ENCODE data around the gene MAPK8.
"Not testable (repeated sequence)": the region's sequence is repeated elsewhere in the genome, so short reads cannot be mapped to it uniquely, and the experiment has no call there.

Gene MAPK8

GRCh38 chr10:48306265-48306869 lies at the start of gene MAPK8:
TSS of gene MAPK8 (plus strand) at chr10:48306677. CDS start at chr10:48401661, 94,984 bp downstream.
- peak; percentile 72 to 84 for DNase-seq (ENCODE audit: extremely low read depth in 1 of 2, low read depth in 1 of 2)

GRCh38 chr10:48257407-48257961 lies 49.0 kb upstream of the MAPK8 start:
- no peak for DNase-seq (ENCODE audit: extremely low read depth in 1 of 2, low read depth in 1 of 2)

GRCh38 chr10:48258105-48258504 lies 48.4 kb upstream of the MAPK8 start:
- no peak for DNase-seq (ENCODE audit: extremely low read depth in 1 of 2, low read depth in 1 of 2)

- DNase-seq (ENCODE audit: extremely low read depth in 1 of 2, low read depth in 1 of 2) = no peak
Observed at GRCh38 chr10:48266528-48266927, 39.9 kb upstream of the MAPK8 start.

- DNase-seq (ENCODE audit: extremely low read depth in 1 of 2, low read depth in 1 of 2) = no peak
Observed at GRCh38 chr10:48271047-48271730, 35.3 kb upstream of the MAPK8 start.

- DNase-seq (ENCODE audit: extremely low read depth in 1 of 2, low read depth in 1 of 2) = no peak
Observed at GRCh38 chr10:48272682-48273081, 33.8 kb upstream of the MAPK8 start.

- DNase-seq (ENCODE audit: extremely low read depth in 1 of 2, low read depth in 1 of 2) = no peak
Observed at GRCh38 chr10:48273741-48274140, 32.7 kb upstream of the MAPK8 start.

- no peak for DNase-seq (ENCODE audit: extremely low read depth in 1 of 2, low read depth in 1 of 2)
Observed at GRCh38 chr10:48274636-48275035, 31.8 kb upstream of the MAPK8 start, which contains the start of gene FRMPD2. TSS of gene FRMPD2 (minus strand) at chr10:48274696. CDS start at chr10:48274567, 129 bp downstream.

GRCh38 chr10:48277093-48277492 lies 29.4 kb upstream of the MAPK8 start:
- DNase-seq (ENCODE audit: extremely low read depth in 1 of 2, low read depth in 1 of 2) = no peak

GRCh38 chr10:48279081-48279751 lies 27.3 kb upstream of the MAPK8 start:
- no peak for DNase-seq (ENCODE audit: extremely low read depth in 1 of 2, low read depth in 1 of 2)

- DNase-seq (ENCODE audit: extremely low read depth in 1 of 2, low read depth in 1 of 2) = not testable (repeated sequence)
Observed at GRCh38 chr10:48281697-48282096, 24.8 kb upstream of the MAPK8 start.

- no peak for DNase-seq (ENCODE audit: extremely low read depth in 1 of 2, low read depth in 1 of 2)
Observed at GRCh38 chr10:48282829-48283228, 23.6 kb upstream of the MAPK8 start.

- no peak for DNase-seq (ENCODE audit: extremely low read depth in 1 of 2, low read depth in 1 of 2)
Observed at GRCh38 chr10:48284002-48284546, 22.4 kb upstream of the MAPK8 start.

GRCh38 chr10:48284811-48285210 lies 21.7 kb upstream of the MAPK8 start:
- DNase-seq (ENCODE audit: extremely low read depth in 1 of 2, low read depth in 1 of 2) = no peak

- DNase-seq (ENCODE audit: extremely low read depth in 1 of 2, low read depth in 1 of 2) = no peak
Observed at GRCh38 chr10:48285710-48286109, 20.8 kb upstream of the MAPK8 start.

GRCh38 chr10:48286356-48286755 lies 20.1 kb upstream of the MAPK8 start:
- no peak for DNase-seq (ENCODE audit: extremely low read depth in 1 of 2, low read depth in 1 of 2)

- no peak for DNase-seq (ENCODE audit: extremely low read depth in 1 of 2, low read depth in 1 of 2)
Observed at GRCh38 chr10:48287417-48288391, 18.8 kb upstream of the MAPK8 start.

GRCh38 chr10:48288661-48289060 lies 17.8 kb upstream of the MAPK8 start:
- no peak for DNase-seq (ENCODE audit: extremely low read depth in 1 of 2, low read depth in 1 of 2)

- DNase-seq (ENCODE audit: extremely low read depth in 1 of 2, low read depth in 1 of 2) = peak in 1 of 2 donors; percentile 11
Observed at GRCh38 chr10:48289501-48290238, 16.8 kb upstream of the MAPK8 start.

All from activated CD8-positive, alpha-beta memory T cell treated with anti-CD3 and anti-CD28 coated beads for 1 hour (primary cell).